Type B pancreatic cell (in vitro differentiated cells): ENCODE results near the gene ANKRD65. TPM values are rescaled to one million over a fixed set of nuclear protein-coding genes. Genes with fewer than 3 reads are reported as not detected.

ENCODE experiments used
- DNase-seq: peaks from one replicate; pipeline ENCODE4 v3.0.0; 2021; ENCODE audit warnings: mixed read lengths; ENCODE audit not compliant: unreplicated experiment; ENCODE audit errors: extremely low spot score
- H3K27ac Mint-ChIP-seq: 2 replicates; pipeline ENCODE4 v1.8.0; 2021; ENCODE audit warnings: mild to moderate bottlenecking, mixed read lengths
- H3K27me3 Mint-ChIP-seq: 2 replicates; pipeline ENCODE4 v1.8.0; 2021; ENCODE audit warnings: mixed read lengths
- H3K36me3 Mint-ChIP-seq: 2 replicates; pipeline ENCODE4 v1.8.0; 2021; ENCODE audit warnings: mixed read lengths
- H3K4me1 Mint-ChIP-seq: one replicate; pipeline ENCODE4 v1.8.0; 2021; ENCODE audit warnings: mixed read lengths; ENCODE audit not compliant: unreplicated experiment
- H3K4me3 Mint-ChIP-seq: 2 replicates; pipeline ENCODE4 v1.8.0; 2021; ENCODE audit warnings: mild to moderate bottlenecking, mixed read lengths
- H3K9me3 Mint-ChIP-seq: 2 replicates; pipeline ENCODE4 v1.8.0; 2021; ENCODE audit warnings: mixed read lengths
- CTCF ChIP-seq: fragments of 200-600 bp; sonication (generic); conservative IDR thresholded peaks from 2 replicates; pipeline ENCODE4 v1.5.0; 2021; ENCODE audit warnings: antibody characterized with exemption, mild to moderate bottlenecking
- total RNA-seq: library from RNA; stranded (reverse); gene quantifications from 2 replicates; pipeline ENCODE4 v1.2.1, GENCODE V29; 2021; ENCODE audit warnings: low replicate concordance

The ANKRD65 gene
- total RNA-seq, 1 donor from 2014 or later, result 7.6 TPM

- no peaks in the 10 kb centered on the region for H3K27me3 Mint-ChIP-seq
- H3K4me3 Mint-ChIP-seq, result peak overlapping the region; percentile 36
- H3K36me3 Mint-ChIP-seq, result no peaks in the 10 kb centered on the region
- H3K4me1 Mint-ChIP-seq, result peaks cover 9% of the 10 kb centered on the region
- DNase-seq, result peak; percentile 71
- H3K27ac Mint-ChIP-seq, result no peak overlapping the region
- TF ChIP-seq CTCF, result no peak
- H3K9me3 Mint-ChIP-seq, result no peaks in the 10 kb centered on the region
These were observed 12.7 kb upstream of the ANKRD65 start for GRCh38 chr1:1433804-1434130.

GRCh38 chr1:1432951-1433803, 12.1 kb upstream of the ANKRD65 start:
- TF ChIP-seq CTCF, result no peak
- H3K27me3 Mint-ChIP-seq, result no peaks in the 10 kb centered on the region
- H3K36me3 Mint-ChIP-seq, result no peaks in the 10 kb centered on the region
- DNase-seq, result peak; percentile 77
- H3K4me3 Mint-ChIP-seq, result peak overlapping the region; percentile 36
- H3K27ac Mint-ChIP-seq, result peak overlapping the region; percentile 81
- H3K4me1 Mint-ChIP-seq, result peaks cover 9% of the 10 kb centered on the region
- H3K9me3 Mint-ChIP-seq, result no peaks in the 10 kb centered on the region

GRCh38 chr1:1432274-1432950, 11.3 kb upstream of the ANKRD65 start:
- peak overlapping the region; percentile 81 for H3K27ac Mint-ChIP-seq
- peak overlapping the region; percentile 39 for H3K4me3 Mint-ChIP-seq
- DNase-seq, result no peak
- H3K36me3 Mint-ChIP-seq, result no peaks in the 10 kb centered on the region
- no peaks in the 10 kb centered on the region for H3K27me3 Mint-ChIP-seq
- peaks cover 9% of the 10 kb centered on the region for H3K4me1 Mint-ChIP-seq
- H3K9me3 Mint-ChIP-seq, result no peaks in the 10 kb centered on the region
- no peak for TF ChIP-seq CTCF

- peak overlapping the region; percentile 39 for H3K4me3 Mint-ChIP-seq
- peaks cover 9% of the 10 kb centered on the region for H3K4me1 Mint-ChIP-seq
These were observed 10.8 kb upstream of the ANKRD65 start for GRCh38 chr1:1431845-1432273.

More at GRCh38 chr1:1431845-1432273, 10.8 kb upstream of the ANKRD65 start:
- H3K27ac Mint-ChIP-seq, result peak overlapping the region; percentile 72
- H3K36me3 Mint-ChIP-seq, result no peaks in the 10 kb centered on the region
- H3K9me3 Mint-ChIP-seq, result no peaks in the 10 kb centered on the region
- DNase-seq, result no peak
- no peaks in the 10 kb centered on the region for H3K27me3 Mint-ChIP-seq
- TF ChIP-seq CTCF, result no peak
